HG02588 (cell line): ENCODE results near the gene ADAM10.

Experiments used
- ATAC-seq: cut with Tn5 transposase; IDR thresholded peaks from one replicate; pipeline ENCODE4 v1.9.1; 2021; ENCODE audit warnings: mild to moderate bottlenecking, moderate library complexity; ENCODE audit not compliant: unreplicated experiment

Gene ADAM10

DNA sequence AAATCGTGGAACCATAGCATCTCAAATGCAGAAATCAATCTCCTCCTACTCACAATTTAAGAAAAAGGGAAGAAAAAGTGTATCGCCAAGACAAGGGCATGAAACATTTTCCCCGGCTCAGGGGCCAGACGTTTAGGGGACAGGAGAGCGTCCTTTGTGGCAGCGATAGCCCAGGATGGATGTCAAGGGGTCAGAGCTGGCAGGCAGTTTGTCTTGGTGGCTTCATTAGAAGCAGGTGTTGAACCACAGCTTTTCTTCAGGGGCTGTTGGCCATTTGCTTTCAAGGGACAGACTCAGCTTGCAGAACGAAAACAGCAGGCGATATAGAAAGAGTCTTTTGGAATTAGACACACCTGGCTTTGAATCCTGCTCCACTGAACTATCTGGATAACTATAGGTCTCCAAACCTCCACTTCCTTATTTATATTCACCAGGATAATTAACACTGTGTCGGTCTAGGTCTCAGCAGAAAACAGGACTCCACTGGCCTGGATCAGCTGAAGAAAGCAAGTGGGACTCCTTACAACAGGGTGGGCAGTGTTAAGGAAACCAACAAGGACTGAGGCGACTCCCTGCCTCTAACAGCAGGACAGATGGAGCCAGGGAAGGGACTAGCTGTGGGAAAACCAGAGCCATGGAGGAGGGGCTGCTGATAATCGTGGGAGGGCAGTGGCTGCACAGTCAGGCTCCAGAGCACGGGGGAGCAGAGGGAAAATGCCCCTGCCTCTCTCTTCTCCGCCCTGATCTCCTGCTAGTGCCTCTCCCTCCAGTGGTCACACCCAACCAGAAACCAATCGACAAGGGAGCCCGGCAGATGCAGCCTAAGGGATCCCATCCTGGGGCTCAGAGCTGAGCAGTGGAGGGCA is 194.1 kb downstream of the ADAM10 start:
- ATAC-seq = no peak

DNA sequence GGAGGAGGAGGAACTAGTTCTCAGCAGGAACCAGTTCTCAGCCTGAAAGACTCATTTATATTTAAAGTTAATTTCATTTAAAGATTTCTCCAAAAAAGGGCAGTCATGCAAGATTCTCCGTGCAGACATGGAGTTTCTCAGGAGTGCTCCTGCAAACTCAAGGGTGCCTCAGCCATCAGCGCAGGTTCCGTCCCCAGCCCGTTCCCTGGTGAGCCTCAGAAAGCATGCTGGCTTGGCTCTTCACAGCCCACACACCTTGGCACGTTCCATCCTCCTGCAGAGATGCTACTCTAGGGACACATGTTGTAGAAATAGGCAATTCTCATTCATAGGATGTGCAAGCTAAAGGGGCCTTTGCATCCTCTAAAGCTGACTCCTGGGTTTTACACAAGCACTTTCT is 194.7 kb downstream of the ADAM10 start:
- no peak for ATAC-seq

- ATAC-seq = no peak
Observed at GRCh38 chr15:58553365-58553918, 196.1 kb downstream of the ADAM10 start.

DNA sequence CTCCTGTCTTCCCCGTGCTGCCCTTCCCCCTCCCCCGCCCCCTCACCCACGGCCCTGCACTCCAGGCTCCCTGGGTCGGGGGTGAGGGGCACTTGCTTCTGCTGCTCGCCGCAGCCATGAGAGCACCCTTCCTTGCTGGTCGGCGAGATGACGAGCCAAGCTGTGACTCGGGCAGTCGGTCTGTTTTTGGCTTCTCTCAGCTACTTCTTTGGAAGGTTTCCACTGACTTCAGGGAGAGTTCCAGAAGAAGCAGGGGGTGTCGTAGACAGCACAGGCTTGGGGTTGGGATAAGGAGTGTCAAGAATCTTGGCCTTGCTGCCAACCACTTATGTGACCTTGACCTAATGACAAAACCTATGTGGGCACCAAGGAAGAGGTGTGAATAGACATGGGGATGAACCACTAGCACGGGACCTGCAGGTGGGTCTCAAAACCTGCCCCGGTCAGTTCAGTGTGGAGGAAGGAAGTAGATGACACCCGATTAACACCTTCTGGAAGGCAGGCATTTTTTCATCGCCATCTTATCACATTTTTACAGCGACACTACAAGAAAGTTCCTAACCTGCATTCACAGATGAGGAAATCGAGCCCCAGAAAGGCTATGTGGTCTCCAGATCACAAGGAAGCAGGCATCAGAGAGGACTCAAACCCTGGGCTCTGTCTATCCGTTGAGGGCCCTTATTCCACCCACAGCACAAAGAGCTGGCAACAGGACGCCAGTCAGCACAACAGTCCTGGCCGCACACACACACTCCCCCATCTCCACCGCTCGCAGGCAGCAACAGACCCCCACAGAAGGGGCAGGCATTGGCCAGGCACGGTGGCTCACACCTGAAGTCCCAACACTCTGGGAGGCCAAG is 196.8 kb downstream of the ADAM10 start:
- ATAC-seq = no peak

DNA sequence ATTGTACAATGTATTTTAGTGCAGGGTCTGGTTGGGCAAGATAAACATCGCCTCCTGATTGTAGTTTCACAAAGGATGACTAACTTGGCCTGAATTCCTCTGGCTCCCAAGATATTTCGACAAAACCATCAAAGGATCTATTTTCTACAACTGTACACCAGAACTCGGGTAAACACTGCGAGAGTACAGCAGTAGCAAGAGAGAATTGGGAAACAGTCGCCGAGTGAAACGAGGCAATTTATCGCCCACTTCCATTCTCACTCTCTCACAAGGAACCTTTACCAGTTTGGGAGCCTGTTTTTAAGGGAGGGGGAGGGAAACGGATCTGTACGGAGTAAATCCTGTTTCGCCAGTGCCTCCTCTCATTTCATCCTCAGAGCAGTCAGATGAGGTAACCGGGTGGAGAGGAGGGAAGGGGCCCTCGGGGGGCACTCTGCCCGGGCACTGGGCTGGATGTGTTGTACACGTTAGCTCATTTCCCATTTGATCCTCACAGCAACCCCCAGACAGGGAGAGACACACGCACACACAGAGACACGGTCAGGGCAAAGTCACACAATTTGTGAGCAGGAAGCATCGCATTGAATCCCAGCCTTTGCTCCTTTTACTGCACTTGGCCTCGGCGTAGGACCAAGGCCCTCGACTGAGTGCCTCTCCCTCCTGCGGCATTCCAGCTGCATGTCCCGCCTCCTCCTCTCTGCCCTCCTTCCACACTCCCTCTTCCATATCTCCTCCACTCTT is 197.6 kb downstream of the ADAM10 start:
- no peak for ATAC-seq

- no peak for ATAC-seq
Observed at GRCh38 chr15:58551084-58551763, 198.3 kb downstream of the ADAM10 start.

DNA sequence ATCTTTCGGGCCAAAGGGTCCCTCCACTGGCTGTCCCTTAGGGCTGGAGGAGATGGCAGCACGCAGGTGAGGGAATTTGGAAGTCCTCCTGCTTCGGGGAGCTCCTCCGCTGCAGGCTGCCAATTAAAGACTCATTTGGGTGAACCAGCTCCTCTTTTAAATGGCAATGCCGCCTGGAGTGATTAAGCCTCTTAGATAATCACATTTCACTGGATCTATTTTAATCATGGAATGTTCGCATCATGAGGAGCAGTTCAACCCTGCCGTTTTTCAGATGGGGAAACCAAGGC is 199.8 kb downstream of the ADAM10 start:
- no peak for ATAC-seq

- ATAC-seq = no peak
Observed at GRCh38 chr15:58549013-58549784, 200.3 kb downstream of the ADAM10 start.

GRCh38 chr15:58548308-58549012 is 201.0 kb downstream of the ADAM10 start:
- no peak for ATAC-seq

- no peak for ATAC-seq
Observed at GRCh38 chr15:58547628-58548307, 201.7 kb downstream of the ADAM10 start.

DNA sequence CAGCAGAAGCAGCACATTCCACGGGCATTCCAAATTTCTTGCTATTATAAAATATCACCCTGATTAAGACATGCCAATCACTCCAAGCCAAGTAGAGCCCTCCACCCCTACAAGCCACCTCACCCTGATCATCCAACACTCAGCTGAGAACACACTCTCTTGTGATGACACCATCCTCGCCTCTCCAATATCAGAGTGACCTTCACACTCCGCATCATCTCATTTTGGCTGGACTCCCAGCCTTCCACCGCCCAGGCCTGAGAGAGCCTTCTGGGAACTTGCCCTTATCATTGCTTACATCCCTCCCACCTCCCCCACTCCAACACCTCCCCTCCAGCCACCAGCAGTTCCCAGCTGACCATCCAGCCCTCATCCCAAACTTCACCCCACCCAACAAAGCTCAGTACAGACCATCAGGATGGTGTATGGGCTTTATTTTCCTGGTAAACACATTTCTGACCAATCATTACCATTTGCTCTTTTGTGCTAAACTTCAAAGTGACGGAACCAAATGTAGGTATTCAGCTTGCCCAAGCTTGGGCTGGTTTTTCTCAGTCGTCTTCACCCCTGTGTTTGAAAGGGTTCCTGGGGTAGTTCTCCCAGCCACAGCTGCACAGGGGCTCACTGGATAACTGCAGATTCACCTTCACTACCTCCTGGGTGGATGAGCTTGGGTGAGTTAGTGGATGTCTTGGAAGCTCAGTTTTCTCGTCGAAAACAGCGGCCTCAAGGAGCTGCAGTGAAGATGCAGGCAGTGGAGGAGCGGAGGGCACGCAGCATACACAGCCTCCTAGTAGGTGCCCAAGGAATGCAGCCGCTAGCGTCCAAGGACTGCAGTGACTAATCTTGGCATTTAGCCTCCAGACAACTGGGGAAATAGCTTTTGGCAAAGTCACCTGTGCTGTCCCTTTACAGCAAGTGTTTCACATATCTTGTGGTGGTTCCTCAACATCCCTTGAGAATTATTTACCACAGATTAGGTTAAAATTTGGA is 202.6 kb downstream of the ADAM10 start:
- ATAC-seq = no peak

GRCh38 chr15:58546066-58546591 is 203.4 kb downstream of the ADAM10 start:
- no peak for ATAC-seq

DNA sequence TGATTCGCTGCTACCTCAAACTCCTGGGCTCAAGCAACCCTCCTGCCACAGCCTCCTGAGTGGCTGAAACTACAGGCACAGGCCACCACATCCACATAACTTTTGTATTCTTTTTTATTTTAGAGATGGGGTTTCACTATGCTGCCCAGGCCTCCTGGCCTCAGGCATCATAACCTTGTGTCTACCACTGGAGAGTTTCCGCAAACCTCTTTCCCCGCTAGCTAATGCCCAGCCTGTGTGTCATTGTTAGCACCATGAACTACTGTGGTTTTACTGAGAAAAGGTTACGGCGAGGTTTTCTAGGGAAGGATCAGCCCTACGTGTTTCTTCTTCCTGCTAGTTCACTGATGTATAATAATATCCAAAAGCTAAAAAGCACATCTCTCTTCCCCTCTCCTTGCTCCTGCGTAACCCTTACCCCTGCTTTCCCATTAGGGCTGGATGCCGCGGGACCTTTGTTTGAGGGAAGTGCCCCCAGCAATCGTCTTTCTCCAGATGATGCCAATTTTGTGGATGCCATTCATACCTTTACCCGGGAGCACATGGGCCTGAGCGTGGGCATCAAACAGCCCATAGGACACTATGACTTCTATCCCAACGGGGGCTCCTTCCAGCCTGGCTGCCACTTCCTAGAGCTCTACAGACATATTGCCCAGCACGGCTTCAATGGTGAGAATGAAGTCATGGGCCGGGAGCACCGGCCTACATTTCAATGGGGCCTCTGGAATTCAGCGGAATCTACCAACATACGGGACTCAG is 204.0 kb downstream of the ADAM10 start:
- no peak for ATAC-seq

GRCh38 chr15:58544756-58545155 is 204.8 kb downstream of the ADAM10 start:
- no peak for ATAC-seq

DNA sequence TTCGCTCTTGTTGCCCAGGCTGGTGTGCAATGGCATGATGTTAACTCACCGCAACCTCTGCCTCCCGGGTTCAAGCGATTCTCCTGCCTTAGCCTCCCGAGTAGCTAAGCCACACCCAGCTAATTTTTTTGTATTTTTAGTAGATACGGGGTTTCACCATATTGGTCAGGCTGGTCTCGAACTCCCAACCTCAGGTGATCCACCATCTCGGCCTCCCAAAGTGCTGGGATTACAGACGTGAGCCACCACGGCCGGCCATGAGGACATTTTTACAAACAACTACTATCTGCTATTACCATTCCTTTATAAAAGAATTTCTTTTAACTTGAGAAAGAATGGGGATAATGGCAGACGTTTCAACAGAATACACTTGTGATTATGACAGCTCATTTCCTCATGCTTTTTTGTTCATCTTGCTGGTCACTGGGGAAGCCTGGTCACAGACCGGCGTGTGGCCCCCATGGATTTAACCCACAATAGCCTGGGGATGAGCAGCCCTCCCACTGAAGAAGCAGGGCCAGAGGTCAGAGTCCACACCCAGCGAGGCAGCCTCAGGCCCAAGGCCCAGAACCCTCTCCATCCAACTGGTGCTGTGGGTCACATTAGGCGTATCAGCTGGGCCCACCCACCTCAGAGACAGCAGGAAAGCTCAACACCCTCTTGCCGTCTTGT is 205.7 kb downstream of the ADAM10 start:
- ATAC-seq = no peak
